H1 (cell line): ENCODE results near the gene FLVCR1. TPM values are rescaled to one million over a fixed set of nuclear protein-coding genes. Genes with fewer than 3 reads are reported as not detected.

Experiments
- polyA plus RNA-seq, 7 experiments: library from polyadenylated mRNA; depleted of rRNA in 3 of 7; stranded (reverse) in 5 of 7; unstranded in 2 of 7; fragments of >200 nt in 5 of 7; fragments of 200-250 nt in 2 of 7; gene quantifications; 1 replicate in 5 of 7; 2 replicates in 1 of 7; 4 replicates in 1 of 7; pipeline versions ENCODE4 v1.2.1 to v1.2.3, GENCODE V29; 2011 to 2013; ENCODE audit warnings: missing spikeins in 2 of 7, mixed read lengths in 2 of 7
- total RNA-seq: library from RNA; stranded (reverse); fragmentation: NEBNext Ultra II Directional; extraction: Animal tissue kit (Norgen Biotek cat#: 25700); gene quantifications from 2 replicates; pipeline ENCODE4 v1.2.1, GENCODE V29; 2021
- TF ChIP-seq, protein P1 (sequence below): fragments of 300-600 bp; sonication (generic); IDR thresholded peaks from 2 replicates; pipeline ENCODE4 v1.7.1; 2012; ENCODE audit warnings: low read length, moderate library complexity, mild to moderate bottlenecking, inconsistent platforms; ENCODE audit not compliant: insufficient replicate concordance

Gene FLVCR1
- total and polyA plus RNA-seq, 2 of the 8 experiments (the other 6 are each of a cell fraction or from before 2014, with no cell fraction given), result 31.8 to 75.7 TPM

GRCh38 chr1:212853658-212854057 is 4.4 kb upstream of the FLVCR1 start (continued):
- TF ChIP-seq, protein P1, sequence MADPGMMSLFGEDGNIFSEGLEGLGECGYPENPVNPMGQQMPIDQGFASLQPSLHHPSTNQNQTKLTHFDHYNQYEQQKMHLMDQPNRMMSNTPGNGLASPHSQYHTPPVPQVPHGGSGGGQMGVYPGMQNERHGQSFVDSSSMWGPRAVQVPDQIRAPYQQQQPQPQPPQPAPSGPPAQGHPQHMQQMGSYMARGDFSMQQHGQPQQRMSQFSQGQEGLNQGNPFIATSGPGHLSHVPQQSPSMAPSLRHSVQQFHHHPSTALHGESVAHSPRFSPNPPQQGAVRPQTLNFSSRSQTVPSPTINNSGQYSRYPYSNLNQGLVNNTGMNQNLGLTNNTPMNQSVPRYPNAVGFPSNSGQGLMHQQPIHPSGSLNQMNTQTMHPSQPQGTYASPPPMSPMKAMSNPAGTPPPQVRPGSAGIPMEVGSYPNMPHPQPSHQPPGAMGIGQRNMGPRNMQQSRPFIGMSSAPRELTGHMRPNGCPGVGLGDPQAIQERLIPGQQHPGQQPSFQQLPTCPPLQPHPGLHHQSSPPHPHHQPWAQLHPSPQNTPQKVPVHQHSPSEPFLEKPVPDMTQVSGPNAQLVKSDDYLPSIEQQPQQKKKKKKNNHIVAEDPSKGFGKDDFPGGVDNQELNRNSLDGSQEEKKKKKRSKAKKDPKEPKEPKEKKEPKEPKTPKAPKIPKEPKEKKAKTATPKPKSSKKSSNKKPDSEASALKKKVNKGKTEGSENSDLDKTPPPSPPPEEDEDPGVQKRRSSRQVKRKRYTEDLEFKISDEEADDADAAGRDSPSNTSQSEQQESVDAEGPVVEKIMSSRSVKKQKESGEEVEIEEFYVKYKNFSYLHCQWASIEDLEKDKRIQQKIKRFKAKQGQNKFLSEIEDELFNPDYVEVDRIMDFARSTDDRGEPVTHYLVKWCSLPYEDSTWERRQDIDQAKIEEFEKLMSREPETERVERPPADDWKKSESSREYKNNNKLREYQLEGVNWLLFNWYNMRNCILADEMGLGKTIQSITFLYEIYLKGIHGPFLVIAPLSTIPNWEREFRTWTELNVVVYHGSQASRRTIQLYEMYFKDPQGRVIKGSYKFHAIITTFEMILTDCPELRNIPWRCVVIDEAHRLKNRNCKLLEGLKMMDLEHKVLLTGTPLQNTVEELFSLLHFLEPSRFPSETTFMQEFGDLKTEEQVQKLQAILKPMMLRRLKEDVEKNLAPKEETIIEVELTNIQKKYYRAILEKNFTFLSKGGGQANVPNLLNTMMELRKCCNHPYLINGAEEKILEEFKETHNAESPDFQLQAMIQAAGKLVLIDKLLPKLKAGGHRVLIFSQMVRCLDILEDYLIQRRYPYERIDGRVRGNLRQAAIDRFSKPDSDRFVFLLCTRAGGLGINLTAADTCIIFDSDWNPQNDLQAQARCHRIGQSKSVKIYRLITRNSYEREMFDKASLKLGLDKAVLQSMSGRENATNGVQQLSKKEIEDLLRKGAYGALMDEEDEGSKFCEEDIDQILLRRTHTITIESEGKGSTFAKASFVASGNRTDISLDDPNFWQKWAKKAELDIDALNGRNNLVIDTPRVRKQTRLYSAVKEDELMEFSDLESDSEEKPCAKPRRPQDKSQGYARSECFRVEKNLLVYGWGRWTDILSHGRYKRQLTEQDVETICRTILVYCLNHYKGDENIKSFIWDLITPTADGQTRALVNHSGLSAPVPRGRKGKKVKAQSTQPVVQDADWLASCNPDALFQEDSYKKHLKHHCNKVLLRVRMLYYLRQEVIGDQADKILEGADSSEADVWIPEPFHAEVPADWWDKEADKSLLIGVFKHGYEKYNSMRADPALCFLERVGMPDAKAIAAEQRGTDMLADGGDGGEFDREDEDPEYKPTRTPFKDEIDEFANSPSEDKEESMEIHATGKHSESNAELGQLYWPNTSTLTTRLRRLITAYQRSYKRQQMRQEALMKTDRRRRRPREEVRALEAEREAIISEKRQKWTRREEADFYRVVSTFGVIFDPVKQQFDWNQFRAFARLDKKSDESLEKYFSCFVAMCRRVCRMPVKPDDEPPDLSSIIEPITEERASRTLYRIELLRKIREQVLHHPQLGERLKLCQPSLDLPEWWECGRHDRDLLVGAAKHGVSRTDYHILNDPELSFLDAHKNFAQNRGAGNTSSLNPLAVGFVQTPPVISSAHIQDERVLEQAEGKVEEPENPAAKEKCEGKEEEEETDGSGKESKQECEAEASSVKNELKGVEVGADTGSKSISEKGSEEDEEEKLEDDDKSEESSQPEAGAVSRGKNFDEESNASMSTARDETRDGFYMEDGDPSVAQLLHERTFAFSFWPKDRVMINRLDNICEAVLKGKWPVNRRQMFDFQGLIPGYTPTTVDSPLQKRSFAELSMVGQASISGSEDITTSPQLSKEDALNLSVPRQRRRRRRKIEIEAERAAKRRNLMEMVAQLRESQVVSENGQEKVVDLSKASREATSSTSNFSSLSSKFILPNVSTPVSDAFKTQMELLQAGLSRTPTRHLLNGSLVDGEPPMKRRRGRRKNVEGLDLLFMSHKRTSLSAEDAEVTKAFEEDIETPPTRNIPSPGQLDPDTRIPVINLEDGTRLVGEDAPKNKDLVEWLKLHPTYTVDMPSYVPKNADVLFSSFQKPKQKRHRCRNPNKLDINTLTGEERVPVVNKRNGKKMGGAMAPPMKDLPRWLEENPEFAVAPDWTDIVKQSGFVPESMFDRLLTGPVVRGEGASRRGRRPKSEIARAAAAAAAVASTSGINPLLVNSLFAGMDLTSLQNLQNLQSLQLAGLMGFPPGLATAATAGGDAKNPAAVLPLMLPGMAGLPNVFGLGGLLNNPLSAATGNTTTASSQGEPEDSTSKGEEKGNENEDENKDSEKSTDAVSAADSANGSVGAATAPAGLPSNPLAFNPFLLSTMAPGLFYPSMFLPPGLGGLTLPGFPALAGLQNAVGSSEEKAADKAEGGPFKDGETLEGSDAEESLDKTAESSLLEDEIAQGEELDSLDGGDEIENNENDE, result no peak
